Common myeloid progenitor, CD34-positive (primary cell): ENCODE results near the gene SLC9A5.

ENCODE experiments used
- CTCF ChIA-PET: fragments of 350-600 bp; sonication (Branson Sonifier 250); formaldehyde crosslinking; loops from one replicate; lab custom pipeline; 2021; ENCODE audit warnings: antibody characterized with exemption; lab: Charles Lee
- POLR2A ChIA-PET: fragments of 350-600 bp; sonication (Branson Sonifier 250); formaldehyde crosslinking; loops from one replicate; lab custom pipeline; 2021; ENCODE audit warnings: antibody characterized with exemption; lab: Charles Lee
- DNase-seq, 3 donors: peaks; one replicate each; pipeline versions ENCODE4 v3.0.0 to v3.0.0-alpha.2; 2013
- H3K27ac ChIP-seq, 2 experiments: 1 replicate in 1 of 2; 2 replicates in 1 of 2; pipeline ENCODE4 v1.7.0; 2013; ENCODE audit warnings: inconsistent platforms in 2 of 2, low read length in 2 of 2, mild to moderate bottlenecking in 2 of 2, low read depth in 1 of 2, moderate library complexity in 1 of 2; ENCODE audit not compliant: severe bottlenecking in 2 of 2, insufficient read depth in 1 of 2, poor library complexity in 1 of 2
- H3K27me3 ChIP-seq, 5 experiments: replicated peaks in 2 of 5; 1 replicate in 3 of 5; 2 replicates in 2 of 5; pipeline versions ENCODE4 v1.6.1 to v1.7.0; 2013; ENCODE audit warnings: low read length in 4 of 5, mild to moderate bottlenecking in 2 of 5, moderate library complexity in 2 of 5, inconsistent platforms in 1 of 5; ENCODE audit not compliant: insufficient read depth in 5 of 5, control insufficient read depth in 4 of 5
- H3K36me3 ChIP-seq, 4 experiments: 1 replicate in 2 of 4; 2 replicates in 2 of 4; pipeline versions ENCODE4 v1.6.1 to v1.7.0; 2013; ENCODE audit warnings: low read length in 3 of 4, control low read depth in 1 of 4, mild to moderate bottlenecking in 1 of 4; ENCODE audit not compliant: control insufficient read depth in 4 of 4, insufficient read depth in 4 of 4
- H3K4me1 ChIP-seq, 4 experiments: 1 replicate in 3 of 4; 2 replicates in 1 of 4; pipeline versions ENCODE4 v1.6.1 to v1.7.1; 2013; ENCODE audit warnings: low read length in 3 of 4, mild to moderate bottlenecking in 3 of 4, control low read depth in 1 of 4, inconsistent platforms in 1 of 4, moderate library complexity in 1 of 4; ENCODE audit not compliant: control insufficient read depth in 4 of 4, insufficient read depth in 4 of 4; ENCODE audit errors: control extremely low read depth in 1 of 4
- H3K4me3 ChIP-seq, 7 experiments: 1 replicate in 4 of 7; 2 replicates in 3 of 7; pipeline versions ENCODE4 v1.5.1 to v1.7.0; 2013; ENCODE audit warnings: mild to moderate bottlenecking in 7 of 7, low read length in 6 of 7, moderate library complexity in 6 of 7, inconsistent platforms in 2 of 7, low read depth in 2 of 7, control low read depth in 1 of 7; ENCODE audit not compliant: insufficient read depth in 4 of 7, control insufficient read depth in 1 of 7; ENCODE audit errors: extremely low read depth in 1 of 7
- H3K9me3 ChIP-seq, 5 experiments: 1 replicate in 4 of 5; 2 replicates in 1 of 5; pipeline versions ENCODE4 v1.6.1 to v1.7.1; 2013; ENCODE audit warnings: low read length in 4 of 5, mild to moderate bottlenecking in 2 of 5, inconsistent platforms in 1 of 5, low read depth in 1 of 5, moderate library complexity in 1 of 5; ENCODE audit not compliant: control insufficient read depth in 4 of 5, insufficient read depth in 2 of 5; ENCODE audit errors: control extremely low read depth in 1 of 5
- WGBS: methylation state at CpG from one replicate; pipeline ENCODE4 v1.1.5; 2013; ENCODE audit not compliant: insufficient coverage; 5-methylcytosine and 5-hydroxymethylcytosine counted together

Gene SLC9A5

DNA sequence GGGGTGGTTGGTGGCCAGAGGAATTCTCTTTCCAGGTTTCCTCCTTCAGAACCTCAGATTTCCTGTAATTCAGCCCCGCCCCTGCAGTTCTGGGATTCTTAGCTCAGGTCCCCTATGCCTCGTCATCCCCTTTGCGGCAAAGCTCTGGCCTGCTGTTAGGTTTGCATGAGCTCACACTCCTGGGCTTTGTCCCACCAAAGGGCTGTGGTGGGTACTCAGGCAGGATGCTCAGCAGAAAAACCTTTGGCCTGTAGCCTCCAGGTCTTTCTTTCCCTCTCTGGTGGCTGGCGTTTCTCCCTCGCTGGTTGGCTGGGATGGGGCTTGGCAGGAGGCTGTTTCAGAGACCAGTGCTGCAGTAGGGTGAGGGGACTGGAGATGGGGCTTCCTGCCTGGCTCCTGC lies 21.0 kb downstream of the SLC9A5 start:
- H3K4me3 ChIP-seq, result no peak overlapping the region
- no peak overlapping the region for H3K27ac ChIP-seq
- CTCF ChIA-PET, result interaction anchor here (0.6 to 2.1 kb wide), 7 partner anchors 9 to 147 kb away, joined by 3 to 8 read pairs (median 3); partner anchors contain the start of gene ZDHHC1
- no peaks in the 10 kb centered on the region for H3K9me3 ChIP-seq
- H3K36me3 ChIP-seq, result no peaks in the 10 kb centered on the region
- DNase-seq, result no peak
- POLR2A ChIA-PET, result no interaction called here
- H3K27me3 ChIP-seq, result no peaks in the 10 kb centered on the region
- WGBS, result 52% methylated on average over 3 of the region's 5 CpGs
- peaks cover 0 to 3% (median 0%) of the 10 kb centered on the region in 4 experiments for H3K4me1 ChIP-seq

DNA sequence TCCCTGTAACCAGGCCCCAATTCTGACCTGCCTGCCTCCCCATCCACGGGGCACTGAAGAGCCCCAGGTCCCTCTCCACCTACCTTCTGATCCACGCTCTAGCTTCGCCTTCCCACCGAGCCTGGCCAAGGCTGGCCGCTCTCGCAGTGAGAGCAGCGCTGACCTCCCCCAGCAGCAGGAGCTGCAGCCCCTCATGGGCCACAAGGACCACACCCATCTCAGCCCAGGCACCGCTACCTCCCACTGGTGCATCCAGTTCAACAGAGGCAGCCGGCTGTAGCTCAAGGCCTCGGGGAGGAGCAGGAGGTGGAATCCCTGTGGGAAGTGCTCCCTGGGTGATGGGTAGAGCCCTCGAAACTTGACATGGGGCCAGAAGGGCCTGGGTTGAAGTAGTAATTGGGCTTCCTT lies 22.2 kb downstream of the SLC9A5 start:
- ChIA-PET POLR2A (interaction anchor here (0.6 kb wide), 1 partner anchor 42 kb away, joined by 4 read pairs; no protein-coding TSS in a partner anchor), CTCF (interaction anchor here (1.8 kb wide), 1 partner anchor 18 kb away, joined by 3 read pairs; no protein-coding TSS in a partner anchor)
- H3K36me3 ChIP-seq, result peaks cover 0 to 1% (median 0%) of the 10 kb centered on the region in 4 experiments
- no peaks in the 10 kb centered on the region for H3K27me3 ChIP-seq
- no peak overlapping the region for H3K27ac ChIP-seq
- DNase-seq, result no peak
- 100% methylated on average over 4 of the region's 11 CpGs for WGBS
- H3K4me3 ChIP-seq, result no peak overlapping the region
- H3K9me3 ChIP-seq, result no peaks in the 10 kb centered on the region
- H3K4me1 ChIP-seq, result peaks cover 0 to 3% (median 0%) of the 10 kb centered on the region in 4 experiments

DNA sequence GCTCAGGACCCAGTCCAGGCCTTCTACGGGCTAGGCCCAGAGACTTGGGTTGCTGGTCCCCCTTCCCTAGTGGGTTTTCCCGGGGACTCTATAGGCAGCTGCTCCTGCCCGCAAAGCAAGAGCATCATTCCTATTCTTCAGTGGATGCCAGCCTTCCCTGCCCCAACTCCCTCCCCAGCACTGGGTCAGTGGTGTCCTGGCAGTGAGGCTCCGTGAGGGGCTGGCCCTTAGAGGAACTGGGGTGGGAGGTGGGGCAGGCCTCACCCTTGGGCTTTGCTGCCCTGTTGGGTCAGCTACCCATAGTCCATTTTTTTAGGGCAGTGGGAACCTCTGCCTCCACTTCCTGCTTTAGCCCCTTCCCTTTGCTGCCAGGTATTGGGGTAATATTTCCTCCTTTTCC lies 22.7 kb downstream of the SLC9A5 start:
- CTCF ChIA-PET, result interaction anchor here (1.8 kb wide), 1 partner anchor 17 kb away, joined by 3 read pairs; no protein-coding TSS in a partner anchor
- no peak overlapping the region for H3K4me3 ChIP-seq
- WGBS, result 100% methylated on average over 2 of the region's 4 CpGs
- H3K9me3 ChIP-seq, result no peaks in the 10 kb centered on the region
- peaks cover 0 to 6% (median 1%) of the 10 kb centered on the region in 4 experiments for H3K36me3 ChIP-seq
- POLR2A ChIA-PET, result no interaction called here
- H3K27me3 ChIP-seq, result no peaks in the 10 kb centered on the region
- no peak for DNase-seq
- no peak overlapping the region for H3K27ac ChIP-seq
- peaks cover 0 to 3% (median 0%) of the 10 kb centered on the region in 4 experiments for H3K4me1 ChIP-seq

DNA sequence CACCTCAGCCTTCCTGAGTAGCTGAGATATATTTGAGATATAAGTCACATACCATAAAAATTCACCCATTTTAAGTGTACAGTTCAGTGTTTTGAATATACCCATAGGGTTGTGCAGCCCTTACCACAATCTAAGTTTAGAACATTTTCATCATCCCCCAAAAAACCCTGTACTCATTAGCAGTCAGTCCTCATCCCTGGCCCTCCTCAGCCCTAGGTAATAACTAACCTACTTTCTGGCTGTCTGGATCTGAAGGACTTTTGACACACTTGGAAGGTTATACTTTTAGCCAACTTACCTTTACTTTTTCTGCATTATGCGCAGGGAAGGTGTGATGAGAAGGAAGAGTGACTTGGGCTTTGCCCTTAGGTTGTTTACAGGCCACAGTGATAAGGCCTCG lies 26.5 kb downstream of the SLC9A5 start:
- Histone ChIP-seq H3K4me1 (peaks cover 0 to 21% (median 20%) of the 10 kb centered on the region in 4 experiments), H3K27me3 (no peaks in the 10 kb centered on the region), H3K27ac (no peak overlapping the region), H3K4me3 (no peak overlapping the region), H3K9me3 (no peaks in the 10 kb centered on the region), H3K36me3 (peaks cover 0 to 14% (median 4%) of the 10 kb centered on the region in 4 experiments)
- no peak for DNase-seq
- ChIA-PET CTCF (interaction anchor here (0.5 to 1.8 kb wide), 2 partner anchors 11 to 321 kb away, joined by 3 to 5 read pairs; no protein-coding TSS in a partner anchor), POLR2A (no interaction called here)
- no CpG with 5 or more reads among the region's 2 CpGs for WGBS

DNA sequence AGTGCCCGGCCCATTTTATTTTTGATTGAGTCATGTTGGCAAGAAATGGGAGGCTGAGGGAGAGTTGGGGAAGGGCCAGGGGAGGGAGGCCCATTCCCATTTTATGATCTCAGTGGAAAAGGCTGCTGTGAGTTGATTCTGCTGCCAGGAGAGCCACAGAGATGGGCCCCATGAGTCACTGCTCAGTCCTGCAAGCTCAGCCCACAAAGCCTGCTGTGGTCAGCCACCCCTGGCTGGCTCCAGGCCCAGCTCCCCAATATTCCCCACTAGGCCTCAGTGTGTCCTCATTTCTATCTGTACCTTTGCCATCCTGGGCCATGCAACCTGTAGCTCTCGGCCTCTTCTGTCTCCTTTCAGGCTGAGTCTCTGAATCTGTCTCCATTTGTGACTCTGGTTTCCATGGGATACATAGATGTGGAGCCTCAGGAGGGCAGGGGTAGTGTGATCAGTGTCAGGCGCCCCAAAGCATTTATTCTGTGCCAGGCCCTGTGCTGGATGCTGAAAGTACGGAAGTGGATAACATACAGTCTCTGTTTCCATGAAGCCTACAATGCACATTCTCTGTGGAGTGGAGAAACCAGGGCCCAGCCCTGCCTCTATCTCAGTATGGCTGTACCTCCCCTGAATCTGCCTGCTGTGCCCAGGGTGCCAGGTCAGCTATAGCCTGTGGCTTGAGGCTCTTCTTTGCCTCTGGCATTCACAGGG lies 28.7 kb downstream of the SLC9A5 start:
- DNase-seq, result peak in 2 of 3 donors; percentile 27 to 32

DNA sequence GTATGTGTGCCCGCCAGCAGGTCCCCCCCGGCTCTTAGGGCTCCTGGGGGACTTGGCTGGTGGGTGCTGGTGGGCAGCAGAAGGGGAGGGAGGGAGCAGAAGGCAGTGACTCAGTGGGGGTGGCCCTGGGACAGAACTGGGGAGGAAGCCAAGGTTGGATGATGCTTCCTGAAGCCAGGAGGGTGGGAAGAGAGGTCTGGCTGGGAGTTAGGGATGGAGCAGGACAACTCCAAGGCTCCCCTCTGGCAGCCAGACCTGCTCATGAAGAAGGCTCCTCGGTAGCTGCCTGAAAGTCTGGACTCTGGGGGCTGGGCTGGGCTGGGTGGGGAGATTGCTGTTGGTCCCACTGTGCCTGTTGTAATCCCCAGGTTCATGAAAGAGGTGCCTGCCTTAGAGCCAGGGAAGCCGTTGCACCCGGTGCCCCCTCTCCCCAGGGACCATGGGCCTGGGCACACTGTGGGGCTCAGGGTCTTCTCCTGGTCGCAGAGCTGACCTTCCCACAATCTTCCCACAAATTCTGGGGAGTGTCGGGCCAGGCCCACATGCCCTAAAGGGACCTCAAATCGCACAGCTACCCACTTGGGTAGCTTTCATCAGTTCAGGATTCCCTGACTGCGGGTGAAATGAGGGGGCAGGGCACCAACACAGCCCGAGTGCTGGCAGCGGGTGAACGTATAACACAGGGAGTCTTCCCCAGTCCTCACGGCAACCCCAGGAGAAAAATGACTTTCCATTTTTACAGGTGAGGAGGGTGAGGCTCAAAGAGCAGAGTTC lies 29.4 kb downstream of the SLC9A5 start:
- H3K27me3 ChIP-seq, result no peaks in the 10 kb centered on the region
- no peaks in the 10 kb centered on the region for H3K9me3 ChIP-seq
- H3K4me1 ChIP-seq, result peaks cover 0 to 21% (median 20%) of the 10 kb centered on the region in 4 experiments
- 81% methylated on average over 10 of the region's 13 CpGs for WGBS
- H3K36me3 ChIP-seq, result peaks cover 3 to 16% (median 7%) of the 10 kb centered on the region in 4 experiments
- CTCF ChIA-PET, result interaction anchor here (0.9 to 2.0 kb wide), 7 partner anchors 8 to 136 kb away, joined by 3 to 9 read pairs (median 5); no protein-coding TSS in a partner anchor
- peak overlapping the region in 6 of 7 experiments; percentile 51 to 76 (median 64) for H3K4me3 ChIP-seq
- DNase-seq, result no peak
- POLR2A ChIA-PET, result interaction anchor here (0.6 kb wide), 1 partner anchor 31 kb away, joined by 3 read pairs; the partner anchor contains the start of gene FHOD1
- H3K27ac ChIP-seq, result peak overlapping the region in 1 of 2 experiments; percentile 39

More for the DNA sequence above, 28.7 kb downstream of the SLC9A5 start:
- Histone ChIP-seq H3K27ac (peak overlapping the region in 1 of 2 experiments; percentile 25), H3K4me3 (peak overlapping the region in 1 of 7 experiments; percentile 76), H3K4me1 (peaks cover 0 to 21% (median 20%) of the 10 kb centered on the region in 4 experiments), H3K36me3 (peaks cover 0 to 16% (median 6%) of the 10 kb centered on the region in 4 experiments), H3K27me3 (no peaks in the 10 kb centered on the region), H3K9me3 (no peaks in the 10 kb centered on the region)
- WGBS, result 96% methylated on average over 4 of the region's 4 CpGs
- POLR2A ChIA-PET, result no interaction called here
- CTCF ChIA-PET, result interaction anchor here (1.4 to 2.0 kb wide), 4 partner anchors 13 to 137 kb away, joined by 5 to 9 read pairs (median 6); no protein-coding TSS in a partner anchor
